Glutamatergic neuron (in vitro differentiated cells): Measurements from ENCODE around the gene RPL15. TPM values are rescaled to one million over a fixed set of nuclear protein-coding genes. Genes with fewer than 3 reads are reported as not detected.
"Not testable (repeated sequence)": the region's sequence is repeated elsewhere in the genome, so short reads cannot be mapped to it uniquely, and the experiment has no call there.

Source experiments
- DNase-seq: peaks from one replicate; pipeline ENCODE4 v3.0.0; 2022
- H3K27ac Mint-ChIP-seq: one replicate; pipeline ENCODE4 v1.8.0; 2020; ENCODE audit warnings: mild to moderate bottlenecking, mixed read lengths, inconsistent platforms; ENCODE audit not compliant: unreplicated experiment
- H3K27me3 Mint-ChIP-seq: one replicate; pipeline ENCODE4 v1.8.0; 2020; ENCODE audit warnings: mild to moderate bottlenecking, moderate library complexity, mixed read lengths, inconsistent platforms; ENCODE audit not compliant: unreplicated experiment
- H3K36me3 Mint-ChIP-seq: one replicate; pipeline ENCODE4 v1.8.0; 2020; ENCODE audit warnings: mild to moderate bottlenecking, mixed read lengths, inconsistent platforms; ENCODE audit not compliant: unreplicated experiment
- H3K4me1 Mint-ChIP-seq: one replicate; pipeline ENCODE4 v1.8.0; 2020; ENCODE audit warnings: mild to moderate bottlenecking, low read depth, mixed read lengths, inconsistent platforms; ENCODE audit not compliant: unreplicated experiment
- H3K4me3 Mint-ChIP-seq: one replicate; pipeline ENCODE4 v1.8.0; 2020; ENCODE audit warnings: mild to moderate bottlenecking, mixed read lengths, inconsistent platforms; ENCODE audit not compliant: unreplicated experiment
- H3K9me3 Mint-ChIP-seq: one replicate; pipeline ENCODE4 v1.8.0; 2020; ENCODE audit warnings: mild to moderate bottlenecking, moderate library complexity, mixed read lengths, inconsistent platforms; ENCODE audit not compliant: unreplicated experiment
- total RNA-seq: library from RNA; stranded (reverse); fragmentation: NEBNext Ultra II Directional; extraction: Animal tissue kit (Norgen Biotek cat#: 25700); gene quantifications from one replicate; pipeline ENCODE4 v1.2.1, GENCODE V29; 2021; ENCODE audit not compliant: unreplicated experiment
- TF ChIP-seq, protein P1 (sequence below): fragments of 200-600 bp; sonication (generic); IDR thresholded peaks from one replicate; pipeline ENCODE4 v1.5.0; 2021; ENCODE audit not compliant: partially characterized antibody, unreplicated experiment

RPL15 gene
- total RNA-seq, 1 donor from 2014 or later: 1,377 TPM

DNA sequence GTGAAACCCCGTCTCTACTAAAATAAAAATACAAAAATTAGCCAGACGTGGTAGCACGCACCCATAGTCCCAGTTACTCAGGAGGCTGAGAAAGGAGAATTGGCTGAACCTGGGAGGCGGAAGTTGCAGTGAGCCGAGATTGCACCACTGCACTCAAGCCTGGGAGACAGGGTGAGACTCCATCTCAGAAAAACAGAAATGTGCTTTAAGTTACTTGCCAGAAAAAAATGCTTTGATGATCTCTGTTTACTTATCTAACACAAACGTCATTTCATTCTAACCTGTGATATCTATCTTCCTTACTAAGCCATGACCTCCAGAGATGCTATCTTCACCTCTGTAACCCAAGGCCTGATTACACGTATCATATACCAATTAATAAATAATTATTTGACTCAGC is 7.6 kb upstream of the RPL15 start:
- TF ChIP-seq, protein P1, sequence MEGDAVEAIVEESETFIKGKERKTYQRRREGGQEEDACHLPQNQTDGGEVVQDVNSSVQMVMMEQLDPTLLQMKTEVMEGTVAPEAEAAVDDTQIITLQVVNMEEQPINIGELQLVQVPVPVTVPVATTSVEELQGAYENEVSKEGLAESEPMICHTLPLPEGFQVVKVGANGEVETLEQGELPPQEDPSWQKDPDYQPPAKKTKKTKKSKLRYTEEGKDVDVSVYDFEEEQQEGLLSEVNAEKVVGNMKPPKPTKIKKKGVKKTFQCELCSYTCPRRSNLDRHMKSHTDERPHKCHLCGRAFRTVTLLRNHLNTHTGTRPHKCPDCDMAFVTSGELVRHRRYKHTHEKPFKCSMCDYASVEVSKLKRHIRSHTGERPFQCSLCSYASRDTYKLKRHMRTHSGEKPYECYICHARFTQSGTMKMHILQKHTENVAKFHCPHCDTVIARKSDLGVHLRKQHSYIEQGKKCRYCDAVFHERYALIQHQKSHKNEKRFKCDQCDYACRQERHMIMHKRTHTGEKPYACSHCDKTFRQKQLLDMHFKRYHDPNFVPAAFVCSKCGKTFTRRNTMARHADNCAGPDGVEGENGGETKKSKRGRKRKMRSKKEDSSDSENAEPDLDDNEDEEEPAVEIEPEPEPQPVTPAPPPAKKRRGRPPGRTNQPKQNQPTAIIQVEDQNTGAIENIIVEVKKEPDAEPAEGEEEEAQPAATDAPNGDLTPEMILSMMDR: no peak
- Mint-ChIP-seq H3K27me3 (no peaks in the 10 kb centered on the region), H3K4me3 (no peak overlapping the region), H3K36me3 (no peaks in the 10 kb centered on the region), H3K4me1 (peaks cover 5% of the 10 kb centered on the region), H3K9me3 (no peaks in the 10 kb centered on the region), H3K27ac (no peak overlapping the region)
- no peak for DNase-seq

GRCh38 chr3:23911397-23911796 is 5.5 kb upstream of the RPL15 start:
- Mint-ChIP-seq H3K27me3 (peaks cover 2% of the 10 kb centered on the region), H3K27ac (no peak overlapping the region), H3K9me3 (peaks cover 3% of the 10 kb centered on the region), H3K4me3 (no peak overlapping the region), H3K36me3 (no peaks in the 10 kb centered on the region), H3K4me1 (peaks cover 15% of the 10 kb centered on the region)
- TF ChIP-seq, protein P1: no peak
- DNase-seq: no peak

DNA sequence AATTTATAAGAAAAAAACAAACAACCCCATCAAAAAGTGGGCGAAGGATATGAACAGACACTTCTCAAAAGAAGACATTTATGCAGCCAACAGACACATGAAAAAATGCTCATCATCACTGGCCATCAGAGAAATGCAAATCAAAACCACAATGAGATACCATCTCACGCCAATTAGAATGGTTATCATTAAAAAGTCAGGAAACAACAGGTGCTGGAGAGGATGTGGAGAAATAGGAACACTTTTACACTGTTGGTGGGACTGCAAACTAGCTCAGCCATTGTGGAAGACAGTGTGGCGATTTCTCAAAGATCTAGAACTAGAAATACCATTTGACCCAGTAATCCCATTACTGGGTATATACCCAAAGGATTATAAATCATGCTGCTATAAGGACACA is 4.6 kb upstream of the RPL15 start:
- peaks cover 15% of the 10 kb centered on the region for H3K4me1 Mint-ChIP-seq
- not testable (repeated sequence) for H3K36me3 Mint-ChIP-seq, H3K27ac Mint-ChIP-seq, H3K9me3 Mint-ChIP-seq, H3K27me3 Mint-ChIP-seq, DNase-seq, H3K4me3 Mint-ChIP-seq

DNA sequence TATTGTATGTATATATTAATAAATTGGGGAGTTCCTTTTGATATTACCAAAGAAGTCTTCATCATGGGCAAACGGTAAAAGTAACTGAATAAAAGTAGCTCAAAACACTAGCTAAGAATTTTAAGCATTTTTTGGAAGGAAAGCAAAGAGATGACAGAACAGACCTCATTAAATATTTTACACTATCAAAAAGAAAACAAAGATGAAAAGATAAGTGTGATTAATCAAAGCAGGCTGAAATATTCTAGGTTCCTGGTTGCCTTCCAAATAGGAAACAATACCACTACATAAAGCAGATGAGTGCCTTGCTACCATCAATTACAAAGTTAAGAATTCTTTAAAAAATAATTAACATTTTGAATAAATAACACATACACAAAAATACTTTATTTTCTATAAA is 3.8 kb upstream of the RPL15 start:
- H3K4me3 Mint-ChIP-seq: no peak overlapping the region
- no peak for DNase-seq
- H3K9me3 Mint-ChIP-seq: peaks cover 5% of the 10 kb centered on the region
- peaks cover 6% of the 10 kb centered on the region for H3K27me3 Mint-ChIP-seq
- H3K4me1 Mint-ChIP-seq: peaks cover 16% of the 10 kb centered on the region
- no peak overlapping the region for H3K27ac Mint-ChIP-seq
- no peaks in the 10 kb centered on the region for H3K36me3 Mint-ChIP-seq
- TF ChIP-seq, protein P1: no peak

GRCh38 chr3:23913873-23914743 is 2.8 kb upstream of the RPL15 start:
- no peaks in the 10 kb centered on the region for H3K36me3 Mint-ChIP-seq
- peaks cover 8% of the 10 kb centered on the region for H3K27me3 Mint-ChIP-seq
- H3K27ac Mint-ChIP-seq: no peak overlapping the region
- TF ChIP-seq, protein P1: no peak
- no peak for DNase-seq
- peak overlapping the region; percentile 8 for H3K4me3 Mint-ChIP-seq
- peaks cover 25% of the 10 kb centered on the region for H3K4me1 Mint-ChIP-seq
- peaks cover 5% of the 10 kb centered on the region for H3K9me3 Mint-ChIP-seq
